ENCODE results near the gene ABCC8. TPM values are rescaled to one million over a fixed set of nuclear protein-coding genes. Genes with fewer than 3 reads are reported as not detected.

The ABCC8 gene
- total RNA-seq, 5 donors from 2014 or later (not counting 1 experiment from before 2014, with no cell fraction given) = not detected

- no peaks in the 10 kb centered on the region for H3K9me3 ChIP-seq
- no peak for ATAC-seq (replicated peaks in 1 of 4)
- H3K4me3 Mint-ChIP-seq = no peak overlapping the region
- DNase-seq = no peak
- H3K4me1 ChIP-seq (ENCODE audit: control insufficient read depth in 1 of 2, extremely low read depth in 1 of 2, insufficient read depth in 2 of 2, low read length in 2 of 2) = peaks cover 0 to 4% of the 10 kb centered on the region in 2 experiments
- no peaks in the 10 kb centered on the region for H3K27me3 Mint-ChIP-seq
- no peak overlapping the region for H3K4me3 ChIP-seq (ENCODE audit: control insufficient read depth in 1 of 2, extremely low read depth in 1 of 2, low read length in 1 of 2)
- POLR2A ChIA-PET = interaction anchor here in 1 of 2 donors (0.5 kb wide), 1 partner anchor 302 kb away, joined by 7 read pairs; no protein-coding TSS in a partner anchor
- H3K4me1 Mint-ChIP-seq = peaks cover 0 to 4% (median 0%) of the 10 kb centered on the region in 3 donors
- peaks cover 0 to 9% of the 10 kb centered on the region in 2 experiments for H3K27me3 ChIP-seq (replicated peaks in 1 of 2; ENCODE audit: control insufficient read depth in 2 of 2, extremely low read depth in 1 of 2, insufficient read depth in 2 of 2, low read length in 1 of 2)
- peaks cover under 1% of the 10 kb centered on the region for H3K36me3 Mint-ChIP-seq
- no CpG with 5 or more reads among the region's 1 CpG for WGBS (ENCODE audit: insufficient coverage)
- CTCF ChIA-PET = interaction anchor here (0.5 to 2.0 kb wide), 17 partner anchors 8 to 597 kb away, joined by 3 to 12 read pairs (median 4); partner anchors contain the start of gene NCR3LG1 (in 1 of the 2)
- peaks cover 0 to under 1% (median 0%) of the 10 kb centered on the region in 3 donors for H3K9me3 Mint-ChIP-seq
- no peaks in the 10 kb centered on the region for H3K36me3 ChIP-seq (ENCODE audit: control insufficient read depth in 2 of 2, extremely low read depth in 1 of 2, insufficient read depth in 1 of 2, low read length in 1 of 2)
- no peak overlapping the region for H3K27ac Mint-ChIP-seq
- no peak overlapping the region for H3K27ac ChIP-seq (ENCODE audit: low read length)
Observed at GRCh38 chr11:17383461-17383860, 93.2 kb downstream of the ABCC8 start.

GRCh38 chr11:17382046-17382728, 94.5 kb downstream of the ABCC8 start:
- peaks cover 0 to 2% of the 10 kb centered on the region in 2 experiments for H3K4me1 ChIP-seq (ENCODE audit: control insufficient read depth in 1 of 2, extremely low read depth in 1 of 2, insufficient read depth in 2 of 2, low read length in 2 of 2)
- Mint-ChIP-seq H3K36me3 (peaks cover 3% of the 10 kb centered on the region), H3K27me3 (no peaks in the 10 kb centered on the region), H3K4me1 (peaks cover 0 to 4% (median 0%) of the 10 kb centered on the region in 3 donors), H3K9me3 (peaks cover 0 to 3% (median 0%) of the 10 kb centered on the region in 3 donors), H3K27ac (no peak overlapping the region), H3K4me3 (no peak overlapping the region)
- ChIA-PET CTCF (interaction anchor here (0.6 to 2.0 kb wide), 6 partner anchors 13 to 167 kb away, joined by 3 to 10 read pairs (median 3); no protein-coding TSS in a partner anchor), POLR2A (no interaction called here)
- ATAC-seq (replicated peaks in 1 of 4) (no peak), DNase-seq (no peak)
- no peaks in the 10 kb centered on the region for H3K9me3 ChIP-seq
- peaks cover 0 to 6% of the 10 kb centered on the region in 2 experiments for H3K27me3 ChIP-seq (replicated peaks in 1 of 2; ENCODE audit: control insufficient read depth in 2 of 2, extremely low read depth in 1 of 2, insufficient read depth in 2 of 2, low read length in 1 of 2)
- 72% methylated on average over 4 of the region's 8 CpGs for WGBS (ENCODE audit: insufficient coverage)
- H3K27ac ChIP-seq (ENCODE audit: low read length) = no peak overlapping the region
- H3K4me3 ChIP-seq (ENCODE audit: control insufficient read depth in 1 of 2, extremely low read depth in 1 of 2, low read length in 1 of 2) = no peak overlapping the region
- H3K36me3 ChIP-seq (ENCODE audit: control insufficient read depth in 2 of 2, extremely low read depth in 1 of 2, insufficient read depth in 1 of 2, low read length in 1 of 2) = no peaks in the 10 kb centered on the region

GRCh38 chr11:17381156-17381555, 95.5 kb downstream of the ABCC8 start:
- Mint-ChIP-seq H3K9me3 (peaks cover 0 to 3% (median 0%) of the 10 kb centered on the region in 3 donors), H3K27me3 (no peaks in the 10 kb centered on the region), H3K4me1 (peaks cover 0 to 4% (median 0%) of the 10 kb centered on the region in 3 donors), H3K27ac (no peak overlapping the region), H3K36me3 (peaks cover 3% of the 10 kb centered on the region), H3K4me3 (no peak overlapping the region)
- DNase-seq = no peak
- Histone ChIP-seq H3K4me3 (ENCODE audit: control insufficient read depth in 1 of 2, extremely low read depth in 1 of 2, low read length in 1 of 2) (no peak overlapping the region), H3K27ac (ENCODE audit: low read length) (no peak overlapping the region), H3K36me3 (ENCODE audit: control insufficient read depth in 2 of 2, extremely low read depth in 1 of 2, insufficient read depth in 1 of 2, low read length in 1 of 2) (no peaks in the 10 kb centered on the region), H3K4me1 (ENCODE audit: control insufficient read depth in 1 of 2, extremely low read depth in 1 of 2, insufficient read depth in 2 of 2, low read length in 2 of 2) (peaks cover 0 to 2% of the 10 kb centered on the region in 2 experiments), H3K27me3 (replicated peaks in 1 of 2; ENCODE audit: control insufficient read depth in 2 of 2, extremely low read depth in 1 of 2, insufficient read depth in 2 of 2, low read length in 1 of 2) (peaks cover 0 to 6% of the 10 kb centered on the region in 2 experiments), H3K9me3 (no peaks in the 10 kb centered on the region)
- CTCF ChIA-PET = no interaction called here
- WGBS (ENCODE audit: insufficient coverage) = no CpG with 5 or more reads among the region's 4 CpGs
- POLR2A ChIA-PET = no interaction called here
- no peak for ATAC-seq (replicated peaks in 1 of 4)

- H3K9me3 ChIP-seq = no peaks in the 10 kb centered on the region
- no peaks in the 10 kb centered on the region for H3K36me3 ChIP-seq (ENCODE audit: control insufficient read depth in 2 of 2, extremely low read depth in 1 of 2, insufficient read depth in 1 of 2, low read length in 1 of 2)
- H3K27ac ChIP-seq (ENCODE audit: low read length) = no peak overlapping the region
- peaks cover 7% of the 10 kb centered on the region for H3K36me3 Mint-ChIP-seq
- WGBS (ENCODE audit: insufficient coverage) = 75% methylated on average over 6 of the region's 7 CpGs
- POLR2A ChIA-PET = no interaction called here
- peaks cover 0 to 4% (median 0%) of the 10 kb centered on the region in 3 donors for H3K4me1 Mint-ChIP-seq
- ATAC-seq (replicated peaks in 1 of 4) (no peak), DNase-seq (no peak)
- H3K4me3 Mint-ChIP-seq = no peak overlapping the region
- no peak overlapping the region for H3K4me3 ChIP-seq (ENCODE audit: control insufficient read depth in 1 of 2, extremely low read depth in 1 of 2, low read length in 1 of 2)
- no peaks in the 10 kb centered on the region for H3K27me3 Mint-ChIP-seq
- CTCF ChIA-PET = interaction anchor here in 1 of 2 donors (0.8 to 1.9 kb wide), 3 partner anchors 127 to 150 kb away, joined by 3 to 5 read pairs (median 3); no protein-coding TSS in a partner anchor
- H3K9me3 Mint-ChIP-seq = peaks cover 0 to 3% (median 0%) of the 10 kb centered on the region in 3 donors
- peaks cover 0 to 2% of the 10 kb centered on the region in 2 experiments for H3K4me1 ChIP-seq (ENCODE audit: control insufficient read depth in 1 of 2, extremely low read depth in 1 of 2, insufficient read depth in 2 of 2, low read length in 2 of 2)
- H3K27ac Mint-ChIP-seq = no peak overlapping the region
- peaks cover 0 to 3% of the 10 kb centered on the region in 2 experiments for H3K27me3 ChIP-seq (replicated peaks in 1 of 2; ENCODE audit: control insufficient read depth in 2 of 2, extremely low read depth in 1 of 2, insufficient read depth in 2 of 2, low read length in 1 of 2)
Observed at GRCh38 chr11:17379383-17380180, 97.1 kb downstream of the ABCC8 start.

GRCh38 chr11:17378655-17379054, 98.0 kb downstream of the ABCC8 start:
- WGBS (ENCODE audit: insufficient coverage) = 100% methylated on average over 1 of the region's 2 CpGs
- Histone ChIP-seq H3K27me3 (replicated peaks in 1 of 2; ENCODE audit: control insufficient read depth in 2 of 2, extremely low read depth in 1 of 2, insufficient read depth in 2 of 2, low read length in 1 of 2) (no peaks in the 10 kb centered on the region), H3K4me3 (ENCODE audit: control insufficient read depth in 1 of 2, extremely low read depth in 1 of 2, low read length in 1 of 2) (no peak overlapping the region), H3K27ac (ENCODE audit: low read length) (no peak overlapping the region), H3K9me3 (no peaks in the 10 kb centered on the region), H3K36me3 (ENCODE audit: control insufficient read depth in 2 of 2, extremely low read depth in 1 of 2, insufficient read depth in 1 of 2, low read length in 1 of 2) (no peaks in the 10 kb centered on the region), H3K4me1 (ENCODE audit: control insufficient read depth in 1 of 2, extremely low read depth in 1 of 2, insufficient read depth in 2 of 2, low read length in 2 of 2) (no peaks in the 10 kb centered on the region)
- ChIA-PET POLR2A (no interaction called here), CTCF (interaction anchor here in 1 of 2 donors (0.8 to 1.9 kb wide), 2 partner anchors 149 kb away, joined by 3 to 5 read pairs; no protein-coding TSS in a partner anchor)
- H3K27me3 Mint-ChIP-seq = no peaks in the 10 kb centered on the region
- H3K4me1 Mint-ChIP-seq = peaks cover 0 to 2% (median 0%) of the 10 kb centered on the region in 3 donors
- ATAC-seq (replicated peaks in 1 of 4) (no peak), DNase-seq (no peak)
- no peak overlapping the region for H3K4me3 Mint-ChIP-seq
- peaks cover 0 to 3% (median 0%) of the 10 kb centered on the region in 3 donors for H3K9me3 Mint-ChIP-seq
- H3K36me3 Mint-ChIP-seq = peaks cover 13% of the 10 kb centered on the region
- no peak overlapping the region for H3K27ac Mint-ChIP-seq

- 86% methylated on average over 1 of the region's 3 CpGs for WGBS (ENCODE audit: insufficient coverage)
- Histone ChIP-seq H3K27ac (ENCODE audit: low read length) (no peak overlapping the region), H3K9me3 (no peaks in the 10 kb centered on the region), H3K27me3 (replicated peaks in 1 of 2; ENCODE audit: control insufficient read depth in 2 of 2, extremely low read depth in 1 of 2, insufficient read depth in 2 of 2, low read length in 1 of 2) (no peaks in the 10 kb centered on the region), H3K4me1 (ENCODE audit: control insufficient read depth in 1 of 2, extremely low read depth in 1 of 2, insufficient read depth in 2 of 2, low read length in 2 of 2) (no peaks in the 10 kb centered on the region), H3K36me3 (ENCODE audit: control insufficient read depth in 2 of 2, extremely low read depth in 1 of 2, insufficient read depth in 1 of 2, low read length in 1 of 2) (peaks cover 0 to 5% of the 10 kb centered on the region in 2 donors), H3K4me3 (ENCODE audit: control insufficient read depth in 1 of 2, extremely low read depth in 1 of 2, low read length in 1 of 2) (no peak overlapping the region)
- DNase-seq (no peak), ATAC-seq (replicated peaks in 1 of 4) (no peak)
- H3K4me1 Mint-ChIP-seq = no peaks in the 10 kb centered on the region
- no peaks in the 10 kb centered on the region for H3K27me3 Mint-ChIP-seq
- no peak overlapping the region for H3K4me3 Mint-ChIP-seq
- H3K27ac Mint-ChIP-seq = no peak overlapping the region
- H3K36me3 Mint-ChIP-seq = peaks cover 29% of the 10 kb centered on the region
- POLR2A ChIA-PET = no interaction called here
- H3K9me3 Mint-ChIP-seq = peaks cover 10 to 17% (median 16%) of the 10 kb centered on the region in 3 donors
- CTCF ChIA-PET = interaction anchor here in 1 of 2 donors (0.5 kb wide), 1 partner anchor 22 kb away, joined by 3 read pairs; no protein-coding TSS in a partner anchor
Observed at GRCh38 chr11:17376493-17376892, 100.2 kb downstream of the ABCC8 start.

All from T-cell (primary cell).